Measurements from ENCODE around the gene SEC14L5.

- TF ChIP-seq CTCF (IDR thresholded peaks at IDR 0.05; ENCODE audit: insufficient read depth, low read depth, low read length) (no peak), EZH2 (IDR thresholded peaks at IDR 0.05; ENCODE audit: insufficient read depth, low read length) (no peak)
These were observed 66.5 kb downstream of the SEC14L5 start for GRCh38 chr16:5024632-5025031.

Measured in astrocyte (in vitro differentiated cells and primary cell).